ENCODE measurements around the gene PTGDR.

The PTGDR gene

GRCh38 chr14:52318062-52318461 is 50.6 kb downstream of the PTGDR start:
- no peak for TF ChIP-seq FOXM1 (IDR thresholded peaks at IDR 0.05; ENCODE audit: borderline replicate concordance, low read depth)
- no peak for TF ChIP-seq TAF1 (IDR thresholded peaks at IDR 0.05; ENCODE audit: low read depth)
- TF ChIP-seq CREB1 (IDR thresholded peaks at IDR 0.05; ENCODE audit: low read depth): no peak
- TF ChIP-seq, protein P1, sequence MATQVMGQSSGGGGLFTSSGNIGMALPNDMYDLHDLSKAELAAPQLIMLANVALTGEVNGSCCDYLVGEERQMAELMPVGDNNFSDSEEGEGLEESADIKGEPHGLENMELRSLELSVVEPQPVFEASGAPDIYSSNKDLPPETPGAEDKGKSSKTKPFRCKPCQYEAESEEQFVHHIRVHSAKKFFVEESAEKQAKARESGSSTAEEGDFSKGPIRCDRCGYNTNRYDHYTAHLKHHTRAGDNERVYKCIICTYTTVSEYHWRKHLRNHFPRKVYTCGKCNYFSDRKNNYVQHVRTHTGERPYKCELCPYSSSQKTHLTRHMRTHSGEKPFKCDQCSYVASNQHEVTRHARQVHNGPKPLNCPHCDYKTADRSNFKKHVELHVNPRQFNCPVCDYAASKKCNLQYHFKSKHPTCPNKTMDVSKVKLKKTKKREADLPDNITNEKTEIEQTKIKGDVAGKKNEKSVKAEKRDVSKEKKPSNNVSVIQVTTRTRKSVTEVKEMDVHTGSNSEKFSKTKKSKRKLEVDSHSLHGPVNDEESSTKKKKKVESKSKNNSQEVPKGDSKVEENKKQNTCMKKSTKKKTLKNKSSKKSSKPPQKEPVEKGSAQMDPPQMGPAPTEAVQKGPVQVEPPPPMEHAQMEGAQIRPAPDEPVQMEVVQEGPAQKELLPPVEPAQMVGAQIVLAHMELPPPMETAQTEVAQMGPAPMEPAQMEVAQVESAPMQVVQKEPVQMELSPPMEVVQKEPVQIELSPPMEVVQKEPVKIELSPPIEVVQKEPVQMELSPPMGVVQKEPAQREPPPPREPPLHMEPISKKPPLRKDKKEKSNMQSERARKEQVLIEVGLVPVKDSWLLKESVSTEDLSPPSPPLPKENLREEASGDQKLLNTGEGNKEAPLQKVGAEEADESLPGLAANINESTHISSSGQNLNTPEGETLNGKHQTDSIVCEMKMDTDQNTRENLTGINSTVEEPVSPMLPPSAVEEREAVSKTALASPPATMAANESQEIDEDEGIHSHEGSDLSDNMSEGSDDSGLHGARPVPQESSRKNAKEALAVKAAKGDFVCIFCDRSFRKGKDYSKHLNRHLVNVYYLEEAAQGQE (IDR thresholded peaks at IDR 0.05; ENCODE audit: low read depth): no peak
- TF ChIP-seq YY1 (IDR thresholded peaks at IDR 0.05; ENCODE audit: low read depth): no peak
- TF ChIP-seq EP300 (IDR thresholded peaks at IDR 0.05; ENCODE audit: borderline replicate concordance): no peak
- TF ChIP-seq, protein P2, sequence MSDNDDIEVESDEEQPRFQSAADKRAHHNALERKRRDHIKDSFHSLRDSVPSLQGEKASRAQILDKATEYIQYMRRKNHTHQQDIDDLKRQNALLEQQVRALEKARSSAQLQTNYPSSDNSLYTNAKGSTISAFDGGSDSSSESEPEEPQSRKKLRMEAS (IDR thresholded peaks at IDR 0.05): no peak
- no peak for TF ChIP-seq TCF12 (IDR thresholded peaks at IDR 0.05; ENCODE audit: low read depth)
- no peak for TF ChIP-seq ZBTB7A (IDR thresholded peaks at IDR 0.05; ENCODE audit: low read depth)
- TF ChIP-seq, protein P3, sequence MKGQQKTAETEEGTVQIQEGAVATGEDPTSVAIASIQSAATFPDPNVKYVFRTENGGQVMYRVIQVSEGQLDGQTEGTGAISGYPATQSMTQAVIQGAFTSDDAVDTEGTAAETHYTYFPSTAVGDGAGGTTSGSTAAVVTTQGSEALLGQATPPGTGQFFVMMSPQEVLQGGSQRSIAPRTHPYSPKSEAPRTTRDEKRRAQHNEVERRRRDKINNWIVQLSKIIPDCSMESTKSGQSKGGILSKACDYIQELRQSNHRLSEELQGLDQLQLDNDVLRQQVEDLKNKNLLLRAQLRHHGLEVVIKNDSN (IDR thresholded peaks at IDR 0.05): no peak
- TF ChIP-seq RAD21 (IDR thresholded peaks at IDR 0.05; ENCODE audit: low read depth): no peak

DNA sequence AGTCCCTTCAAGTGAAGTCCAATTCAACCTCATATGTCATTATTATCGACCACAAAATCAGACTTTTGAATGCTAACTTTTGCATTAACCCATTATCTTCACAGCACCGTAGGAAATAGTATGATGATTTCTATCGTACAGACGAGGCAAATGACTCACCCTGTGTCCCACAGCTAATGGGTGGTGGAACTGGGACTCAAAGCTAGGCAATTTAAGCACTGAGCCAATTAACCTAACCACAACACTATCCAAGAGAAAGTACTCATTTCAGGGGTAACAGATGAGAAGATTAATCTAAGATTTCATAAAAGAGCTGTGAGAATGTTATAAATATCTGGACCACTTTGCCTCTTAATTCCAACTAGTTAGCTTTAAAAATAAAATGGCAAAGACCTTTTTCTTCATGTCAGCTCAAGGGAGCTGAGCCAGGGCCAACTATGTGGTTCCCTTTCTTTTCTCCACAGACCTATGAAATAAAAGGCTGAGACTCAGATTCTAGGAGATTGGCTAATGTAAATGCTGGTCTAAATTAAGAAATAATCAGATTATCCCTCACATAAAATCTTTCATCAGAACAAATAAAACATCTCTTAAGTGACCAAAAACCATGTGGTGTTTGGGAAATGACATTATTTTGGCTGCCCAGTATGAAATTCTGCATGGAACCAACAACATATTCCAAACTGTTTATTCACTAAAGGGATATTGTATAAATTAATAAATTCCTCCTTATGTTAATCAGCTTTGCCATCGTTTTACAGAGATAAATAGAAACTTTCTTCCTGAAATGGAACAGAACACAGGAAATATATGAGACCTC is 51.5 kb downstream of the PTGDR start:
- TF ChIP-seq RAD21 (IDR thresholded peaks at IDR 0.05; ENCODE audit: low read depth) (no peak), CEBPB (IDR thresholded peaks at IDR 0.05) (no peak), FOXM1 (IDR thresholded peaks at IDR 0.05; ENCODE audit: borderline replicate concordance, low read depth) (no peak), TEAD4 (IDR thresholded peaks at IDR 0.05) (no peak), TAF1 (IDR thresholded peaks at IDR 0.05; ENCODE audit: low read depth) (no peak), EGR1 (IDR thresholded peaks at IDR 0.05) (no peak), TCF12 (IDR thresholded peaks at IDR 0.05; ENCODE audit: low read depth) (no peak), EP300 (IDR thresholded peaks at IDR 0.05; ENCODE audit: borderline replicate concordance) (no peak), YY1 (IDR thresholded peaks at IDR 0.05; ENCODE audit: low read depth) (no peak)
- TF ChIP-seq, protein P2 (IDR thresholded peaks at IDR 0.05): no peak
- TF ChIP-seq, protein P1 (IDR thresholded peaks at IDR 0.05; ENCODE audit: low read depth): no peak
- TF ChIP-seq, protein P3 (IDR thresholded peaks at IDR 0.05): no peak

DNA sequence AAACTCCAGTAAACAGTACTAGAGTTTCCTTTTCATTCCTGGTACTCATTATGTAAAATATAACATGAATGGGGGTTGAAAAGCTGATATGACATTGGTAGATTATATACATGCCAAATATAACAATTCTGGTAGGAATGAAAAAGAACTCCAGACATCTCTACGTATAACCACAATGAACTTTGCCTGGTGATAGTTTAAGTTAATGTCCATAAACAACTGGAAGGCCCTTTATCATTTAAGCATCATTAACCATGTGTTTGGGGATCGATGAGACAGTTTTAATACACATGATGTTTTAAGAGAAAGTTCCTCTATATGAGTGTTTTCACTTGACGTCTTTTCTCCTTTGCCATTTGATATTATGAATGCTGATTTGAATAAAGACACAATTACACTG is 52.4 kb downstream of the PTGDR start:
- TF ChIP-seq CEBPB (IDR thresholded peaks at IDR 0.05) (no peak), YY1 (IDR thresholded peaks at IDR 0.05; ENCODE audit: low read depth) (no peak), TCF12 (IDR thresholded peaks at IDR 0.05; ENCODE audit: low read depth) (no peak), TEAD4 (IDR thresholded peaks at IDR 0.05) (no peak), EGR1 (IDR thresholded peaks at IDR 0.05) (no peak)
- TF ChIP-seq, protein P3 (IDR thresholded peaks at IDR 0.05): no peak

GRCh38 chr14:52325126-52325525 is 57.6 kb downstream of the PTGDR start:
- TF ChIP-seq TAF1 (IDR thresholded peaks at IDR 0.05; ENCODE audit: low read depth) (no peak), FOXM1 (IDR thresholded peaks at IDR 0.05; ENCODE audit: borderline replicate concordance, low read depth) (no peak), YY1 (IDR thresholded peaks at IDR 0.05; ENCODE audit: low read depth) (no peak), RAD21 (IDR thresholded peaks at IDR 0.05; ENCODE audit: low read depth) (no peak), NFIC (IDR thresholded peaks at IDR 0.05) (no peak), ZBTB7A (IDR thresholded peaks at IDR 0.05; ENCODE audit: low read depth) (no peak), TEAD4 (IDR thresholded peaks at IDR 0.05) (no peak)
- TF ChIP-seq, protein P3 (IDR thresholded peaks at IDR 0.05): no peak
- TF ChIP-seq, protein P1 (IDR thresholded peaks at IDR 0.05; ENCODE audit: low read depth): no peak

Measured in Ishikawa (cell line).